K562 (cell line): Measurements from ENCODE around the gene ZNF584. TPM values are rescaled to one million over a fixed set of nuclear protein-coding genes. Genes with fewer than 3 reads are reported as not detected.

Experiments
- ATAC-seq: fragments of 200-7000 bp; cut with Tn5 transposase; 3 replicates; pipeline ENCODE4 v1.9.1; 2020; ENCODE audit warnings: moderate library complexity
- BruUV-seq: library from RNA; stranded (reverse); fragments of 400-500 nt; replicated peaks from 2 replicates; lab custom pipeline; 2021; lab: Mats Ljungman, UMichigan
- CTCF ChIA-PET: fragments of 300-600 bp; formaldehyde crosslinking; extraction: SDS; loops from one replicate; lab custom pipeline; 2021; ENCODE audit warnings: low intra/inter-chr PET ratio; lab: Yijun Ruan, JAX
- POLR2A ChIA-PET: fragments of 300-600, 350-650 bp; sonication (Branson Sonifier 250); formaldehyde crosslinking; extraction: SDS; loops from one replicate; lab custom pipeline; 2021; ENCODE audit warnings: antibody characterized with exemption, inconsistent platforms; lab: Yijun Ruan, JAX
- DNase-seq, 4 experiments: peaks; one replicate each; pipeline versions ENCODE4 v3.0.0 to v3.0.0-alpha.2; 2011 to 2018; ENCODE audit warnings: low spot score in 3 of 4, mixed read lengths in 3 of 4; ENCODE audit errors: extremely low read depth in 1 of 4
- FAIRE-seq: peaks from 2 replicates; lab custom pipeline; 2011; peaks lifted over from hg19 to GRCh38; lab: Jason Lieb, UNC
- H2AFZ ChIP-seq: 2 replicates; pipeline ENCODE4 v1.6.0; 2011; ENCODE audit warnings: low read depth, low read length, control low read depth, inconsistent platforms
- H3K27ac ChIP-seq: fragments of 200-600 bp; 3 replicates; pipeline ENCODE4 v1.8.0; 2011; ENCODE audit warnings: low read depth, mild to moderate bottlenecking, control low read depth, inconsistent platforms, low read length, moderate library complexity, mixed read lengths; ENCODE audit errors: extremely low read depth
- H3K27me3 ChIP-seq, 2 experiments: fragments of 300-600 bp in 1 of 2; 2 replicates in 1 of 2; 3 replicates in 1 of 2; pipeline versions ENCODE4 v1.6.0 to v1.8.0; 2011; ENCODE audit warnings: inconsistent platforms in 2 of 2, low read length in 2 of 2, mild to moderate bottlenecking in 1 of 2, mixed read lengths in 1 of 2, moderate library complexity in 1 of 2; ENCODE audit not compliant: control insufficient read depth in 2 of 2, insufficient read depth in 2 of 2
- H3K36me3 ChIP-seq: fragments of 300-600 bp; 3 replicates; pipeline ENCODE4 v1.8.0; 2011; ENCODE audit warnings: mild to moderate bottlenecking, low read length, inconsistent platforms; ENCODE audit not compliant: control insufficient read depth, insufficient read depth
- H3K4me1 ChIP-seq, 2 experiments: fragments of 200-600 bp in 1 of 2; replicated peaks in 1 of 2; 2 replicates in 1 of 2; 3 replicates in 1 of 2; pipeline versions ENCODE4 v1.5.1 to v1.8.0; 2011; ENCODE audit warnings: inconsistent platforms in 2 of 2, low read length in 2 of 2, mild to moderate bottlenecking in 1 of 2, mixed read lengths in 1 of 2, moderate library complexity in 1 of 2; ENCODE audit not compliant: control insufficient read depth in 2 of 2, insufficient read depth in 2 of 2
- H3K4me2 ChIP-seq: 2 replicates; pipeline ENCODE4 v1.6.1; 2011; ENCODE audit warnings: low read length, control low read depth, inconsistent platforms, mixed read lengths; ENCODE audit not compliant: insufficient read depth
- H3K4me3 ChIP-seq: fragments of 200-600 bp; sonication (generic), shearing (Covaris generic); 2 replicates; pipeline ENCODE4 v1.5.1; 2016; ENCODE audit warnings: control low read depth, inconsistent platforms
- H3K79me2 ChIP-seq: fragments of 200-600 bp; 3 replicates; pipeline ENCODE4 v1.8.0; 2011; ENCODE audit warnings: low read length, inconsistent platforms; ENCODE audit not compliant: control insufficient read depth, insufficient read depth
- H3K9ac ChIP-seq, 2 experiments: 2 replicates each; pipeline versions ENCODE4 v1.6.0 to v1.6.1; 2011; ENCODE audit warnings: low read depth in 2 of 2, low read length in 2 of 2, control low read depth in 1 of 2, inconsistent platforms in 1 of 2, mild to moderate bottlenecking in 1 of 2, mixed read lengths in 1 of 2; ENCODE audit not compliant: insufficient read depth in 1 of 2
- H3K9me1 ChIP-seq: one replicate; pipeline ENCODE4 v1.6.0; 2011; ENCODE audit warnings: inconsistent platforms, mild to moderate bottlenecking, low read length, moderate library complexity; ENCODE audit not compliant: control insufficient read depth, insufficient read depth
- H3K9me3 ChIP-seq: replicated peaks from 2 replicates; pipeline ENCODE4 v1.5.1; 2011; ENCODE audit warnings: low read depth, low read length, inconsistent platforms; ENCODE audit not compliant: control insufficient read depth, insufficient read depth
- H4K20me1 ChIP-seq: replicated peaks from 2 replicates; pipeline ENCODE4 v1.6.1; 2011; ENCODE audit warnings: low read length, inconsistent platforms, mixed read lengths; ENCODE audit not compliant: control insufficient read depth, insufficient read depth
- CAMTA2 ChIP-seq: fragments of 250-450 bp; sonication (Bioruptor Pico); conservative IDR thresholded peaks from 2 replicates; pipeline ENCODE4 v1.5.1; 2022
- DACH1 ChIP-seq: fragments of 450-650 bp; IDR thresholded peaks from 2 replicates; pipeline ENCODE4 v1.6.1; 2018; ENCODE audit not compliant: partially characterized antibody
- HNRNPL ChIP-seq: fragments of 200-400 bp; formaldehyde crosslinking; IDR thresholded peaks from 2 replicates; pipeline ENCODE4 v1.6.1; 2017; ENCODE audit warnings: low read depth, mild to moderate bottlenecking, low read length
- KAT7 ChIP-seq: sonication (generic); formaldehyde crosslinking; IDR thresholded peaks from 2 replicates; pipeline ENCODE4 v1.8.0; 2022; ENCODE audit warnings: missing genetic modification reagents, mild to moderate bottlenecking, borderline replicate concordance
- MECOM ChIP-seq: fragments of 250-450 bp; sonication (Bioruptor Pico); IDR thresholded peaks from 2 replicates; pipeline ENCODE4 v1.8.0; 2022; ENCODE audit warnings: inconsistent platforms
- MYNN ChIP-seq, 2 experiments: sonication (generic); formaldehyde crosslinking in 1 of 2; IDR thresholded peaks; 2 replicates each; pipeline versions ENCODE4 v1.5.0 to v1.6.1; 2016 to 2020; ENCODE audit warnings: antibody characterized with exemption in 1 of 2, missing genetic modification reagents in 1 of 2
- RAD21 ChIP-seq, 2 experiments: fragments of 250-450 bp in 1 of 2; fragments of 450-650 bp in 1 of 2; sonication (Bioruptor Pico) in 1 of 2; formaldehyde crosslinking in 1 of 2; IDR thresholded peaks in 1 of 2; conservative IDR thresholded peaks in 1 of 2; 2 replicates each; pipeline versions ENCODE4 v1.4.0 to v1.8.0; 2020 to 2022; ENCODE audit warnings: mild to moderate bottlenecking in 2 of 2, moderate library complexity in 1 of 2
- TEAD2 ChIP-seq: fragments of 450-650 bp; IDR thresholded peaks from 2 replicates; pipeline ENCODE4 v1.6.1; 2016; ENCODE audit warnings: missing genetic modification characterization, control low read depth, missing compliant biosample characterization
- TEAD4 ChIP-seq, 2 experiments: sonication (generic) in 1 of 2; formaldehyde crosslinking in 1 of 2; IDR thresholded peaks; 2 replicates each; pipeline versions ENCODE4 v1.6.1 to v1.8.0; 2012 to 2022; ENCODE audit warnings: borderline replicate concordance in 1 of 2, inconsistent platforms in 1 of 2, low read length in 1 of 2, mild to moderate bottlenecking in 1 of 2, missing genetic modification reagents in 1 of 2
- WGBS: fragments of 100-300 bp; shearing (Covaris generic); methylation state at CpG from one replicate; pipeline ENCODE4 v1.1.6; 2016; ENCODE audit warnings: low coverage, mixed read lengths; ENCODE audit not compliant: insufficient coverage; ENCODE audit errors: missing lambda C conversion rate; 5-methylcytosine and 5-hydroxymethylcytosine counted together
- in situ Hi-C: fragments of 300-500 bp; cut with MboI; formaldehyde crosslinking; loops from 4 replicates; pipeline ENCODE4 v1.15.0; 2018; ENCODE audit warnings: inconsistent platforms, mixed read lengths
- intact Hi-C: fragments of 100-400 bp; cut with micrococcal nuclease; formaldehyde crosslinking; loops from 2 replicates; pipeline ENCODE4 v1.14.2; 2022
- polyA plus RNA-seq, 8 experiments: library from polyadenylated mRNA; depleted of rRNA in 4 of 8; stranded (reverse) in 5 of 8; unstranded in 3 of 8; fragments of >200 nt; fragmentation: Nextera tagmentation in 2 of 8; fragmentation: Illumina TruSeq in 1 of 8; extraction: Ambion mirVana in 2 of 8; extraction: Trizol in 1 of 8; gene quantifications; 2 replicates each; pipeline versions ENCODE4 v1.2.1 to v1.2.3, GENCODE V29; 2011 to 2014; ENCODE audit warnings: inconsistent platforms in 1 of 8, missing spikeins in 1 of 8
- total RNA-seq, 7 experiments: library from RNA; depleted of rRNA in 6 of 7; stranded (reverse); fragments of >200 nt in 6 of 7; fragmentation: Illumina TruSeq in 2 of 7; extraction: Trizol in 2 of 7; gene quantifications; 2 replicates each; pipeline versions ENCODE4 v1.2.1 to v1.2.3, GENCODE V29; 2011 to 2021; ENCODE audit warnings: low replicate concordance in 1 of 7
- TF ChIP-seq, protein P1 (sequence below): fragments of 450-650 bp; IDR thresholded peaks from 2 replicates; pipeline ENCODE4 v1.6.1; 2018; ENCODE audit not compliant: partially characterized antibody
- TF ChIP-seq, protein P2 (sequence below): sonication (generic); formaldehyde crosslinking; IDR thresholded peaks from 2 replicates; pipeline ENCODE4 v1.8.0; 2022; ENCODE audit warnings: mild to moderate bottlenecking, missing genetic modification reagents

ZNF584 gene
- total and polyA plus RNA-seq, 9 of the 15 experiments (the other 6 are each of a cell fraction or from before 2014, with no cell fraction given) = 5.8 to 43.4 (median 24.6) TPM

- BruUV-seq = no TSS peak
- POLR2A ChIA-PET = interaction anchor here (0.6 to 1.4 kb wide), 6 partner anchors 19 to 112 kb away, joined by 3 to 5 read pairs (median 3); no protein-coding TSS in a partner anchor
- DNase-seq = peak in 1 of 4 experiments; percentile 64
- peak in 1 of 2 experiments; percentile 32; a peak in 1 of 4 replicates for TF ChIP-seq RAD21 (CRISPR knock-in tag; conservative IDR thresholded peaks at IDR 0.05 in 1 of 2, IDR thresholded peaks at IDR 0.05 in 1 of 2)
- peak; percentile 41; the same call in 1 of the 2 replicates for TF ChIP-seq MYNN (IDR thresholded peaks at IDR 0.05)
- TF ChIP-seq MYNN (CRISPR knock-in tag; IDR thresholded peaks at IDR 0.05) = no peak
- TF ChIP-seq, protein P1, sequence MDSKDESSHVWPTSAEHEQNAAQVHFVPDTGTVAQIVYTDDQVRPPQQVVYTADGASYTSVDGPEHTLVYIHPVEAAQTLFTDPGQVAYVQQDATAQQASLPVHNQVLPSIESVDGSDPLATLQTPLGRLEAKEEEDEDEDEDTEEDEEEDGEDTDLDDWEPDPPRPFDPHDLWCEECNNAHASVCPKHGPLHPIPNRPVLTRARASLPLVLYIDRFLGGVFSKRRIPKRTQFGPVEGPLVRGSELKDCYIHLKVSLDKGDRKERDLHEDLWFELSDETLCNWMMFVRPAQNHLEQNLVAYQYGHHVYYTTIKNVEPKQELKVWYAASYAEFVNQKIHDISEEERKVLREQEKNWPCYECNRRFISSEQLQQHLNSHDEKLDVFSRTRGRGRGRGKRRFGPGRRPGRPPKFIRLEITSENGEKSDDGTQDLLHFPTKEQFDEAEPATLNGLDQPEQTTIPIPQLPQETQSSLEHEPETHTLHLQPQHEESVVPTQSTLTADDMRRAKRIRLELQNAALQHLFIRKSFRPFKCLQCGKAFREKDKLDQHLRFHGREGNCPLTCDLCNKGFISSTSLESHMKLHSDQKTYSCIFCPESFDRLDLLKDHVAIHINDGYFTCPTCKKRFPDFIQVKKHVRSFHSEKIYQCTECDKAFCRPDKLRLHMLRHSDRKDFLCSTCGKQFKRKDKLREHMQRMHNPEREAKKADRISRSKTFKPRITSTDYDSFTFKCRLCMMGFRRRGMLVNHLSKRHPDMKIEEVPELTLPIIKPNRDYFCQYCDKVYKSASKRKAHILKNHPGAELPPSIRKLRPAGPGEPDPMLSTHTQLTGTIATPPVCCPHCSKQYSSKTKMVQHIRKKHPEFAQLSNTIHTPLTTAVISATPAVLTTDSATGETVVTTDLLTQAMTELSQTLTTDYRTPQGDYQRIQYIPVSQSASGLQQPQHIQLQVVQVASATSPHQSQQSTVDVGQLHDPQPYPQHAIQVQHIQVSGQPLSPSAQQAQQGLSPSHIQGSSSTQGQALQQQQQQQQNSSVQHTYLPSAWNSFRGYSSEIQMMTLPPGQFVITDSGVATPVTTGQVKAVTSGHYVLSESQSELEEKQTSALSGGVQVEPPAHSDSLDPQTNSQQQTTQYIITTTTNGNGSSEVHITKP = peak; percentile 63
- peak; percentile 94 for TF ChIP-seq TEAD2 (tag)
- peak; percentile 87 for TF ChIP-seq TEAD4 (IDR thresholded peaks at IDR 0.05; ENCODE audit: low read length)
- peak; percentile 86; the same call in 1 of the 2 replicates for TF ChIP-seq TEAD4 (CRISPR knock-in tag; IDR thresholded peaks at IDR 0.05; ENCODE audit: borderline replicate concordance)
- TF ChIP-seq DACH1 = no peak
- no peak for TF ChIP-seq HNRNPL
- TF ChIP-seq, protein P2, sequence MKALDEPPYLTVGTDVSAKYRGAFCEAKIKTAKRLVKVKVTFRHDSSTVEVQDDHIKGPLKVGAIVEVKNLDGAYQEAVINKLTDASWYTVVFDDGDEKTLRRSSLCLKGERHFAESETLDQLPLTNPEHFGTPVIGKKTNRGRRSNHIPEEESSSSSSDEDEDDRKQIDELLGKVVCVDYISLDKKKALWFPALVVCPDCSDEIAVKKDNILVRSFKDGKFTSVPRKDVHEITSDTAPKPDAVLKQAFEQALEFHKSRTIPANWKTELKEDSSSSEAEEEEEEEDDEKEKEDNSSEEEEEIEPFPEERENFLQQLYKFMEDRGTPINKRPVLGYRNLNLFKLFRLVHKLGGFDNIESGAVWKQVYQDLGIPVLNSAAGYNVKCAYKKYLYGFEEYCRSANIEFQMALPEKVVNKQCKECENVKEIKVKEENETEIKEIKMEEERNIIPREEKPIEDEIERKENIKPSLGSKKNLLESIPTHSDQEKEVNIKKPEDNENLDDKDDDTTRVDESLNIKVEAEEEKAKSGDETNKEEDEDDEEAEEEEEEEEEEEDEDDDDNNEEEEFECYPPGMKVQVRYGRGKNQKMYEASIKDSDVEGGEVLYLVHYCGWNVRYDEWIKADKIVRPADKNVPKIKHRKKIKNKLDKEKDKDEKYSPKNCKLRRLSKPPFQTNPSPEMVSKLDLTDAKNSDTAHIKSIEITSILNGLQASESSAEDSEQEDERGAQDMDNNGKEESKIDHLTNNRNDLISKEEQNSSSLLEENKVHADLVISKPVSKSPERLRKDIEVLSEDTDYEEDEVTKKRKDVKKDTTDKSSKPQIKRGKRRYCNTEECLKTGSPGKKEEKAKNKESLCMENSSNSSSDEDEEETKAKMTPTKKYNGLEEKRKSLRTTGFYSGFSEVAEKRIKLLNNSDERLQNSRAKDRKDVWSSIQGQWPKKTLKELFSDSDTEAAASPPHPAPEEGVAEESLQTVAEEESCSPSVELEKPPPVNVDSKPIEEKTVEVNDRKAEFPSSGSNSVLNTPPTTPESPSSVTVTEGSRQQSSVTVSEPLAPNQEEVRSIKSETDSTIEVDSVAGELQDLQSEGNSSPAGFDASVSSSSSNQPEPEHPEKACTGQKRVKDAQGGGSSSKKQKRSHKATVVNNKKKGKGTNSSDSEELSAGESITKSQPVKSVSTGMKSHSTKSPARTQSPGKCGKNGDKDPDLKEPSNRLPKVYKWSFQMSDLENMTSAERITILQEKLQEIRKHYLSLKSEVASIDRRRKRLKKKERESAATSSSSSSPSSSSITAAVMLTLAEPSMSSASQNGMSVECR = 0 out of 2 replicates have a peak, but pooled peaks have one; percentile 48
- TF ChIP-seq KAT7 (CRISPR knock-in tag) = 0 out of 2 replicates have a peak, but pooled peaks have one; percentile 24
- no peak for TF ChIP-seq MECOM
- no peak for TF ChIP-seq CAMTA2 (CRISPR knock-in tag)
Observed at GRCh38 chr19:58406818-58407657, 1.4 kb upstream of the ZNF584 start.

More at GRCh38 chr19:58406818-58407657, 1.4 kb upstream of the ZNF584 start:
- Histone ChIP-seq H3K79me2 (peaks cover 55% of the 10 kb centered on the region), H2AFZ (peak overlapping the region; percentile 11; the same call in 1 of the 2 replicates), H3K27me3 (no peaks in the 10 kb centered on the region), H3K4me3 (peak overlapping the region; percentile 87), H3K4me2 (peak overlapping the region; percentile 94), H3K9me1 (no peaks in the 10 kb centered on the region), H3K9me3 (no peaks in the 10 kb centered on the region), H4K20me1 (no peaks in the 10 kb centered on the region), H3K36me3 (peaks cover 15% of the 10 kb centered on the region; the same call in 2 of the 3 replicates), H3K27ac (peak overlapping the region; percentile 97), H3K4me1 (peaks cover 28 to 46% of the 10 kb centered on the region in 2 experiments), H3K9ac (peak overlapping the region; percentile 94 to 97)
- WGBS = 25% methylated on average over 10 of the region's 10 CpGs
- peak; percentile 61 for FAIRE-seq
- CTCF ChIA-PET = interaction anchor here (1.1 kb wide), 1 partner anchor 112 kb away, joined by 3 read pairs; no protein-coding TSS in a partner anchor
- ATAC-seq = peak; percentile 38
- intact Hi-C loops (loop anchor here (1.0 to 10.0 kb wide), 5 partner anchors 60 to 182 kb away; partner anchors contain the start of genes ZBTB45, ZNF324, ZNF544 and ZNF8), in situ Hi-C loops (no loop called here)
